Right kidney (tissue), 1 donor: ENCODE measurements around the gene ARL14EP.

Experiments
- DNase-seq: peaks from one replicate; pipeline ENCODE4 v3.0.0-alpha.2; 2016

The ARL14EP gene

DNA sequence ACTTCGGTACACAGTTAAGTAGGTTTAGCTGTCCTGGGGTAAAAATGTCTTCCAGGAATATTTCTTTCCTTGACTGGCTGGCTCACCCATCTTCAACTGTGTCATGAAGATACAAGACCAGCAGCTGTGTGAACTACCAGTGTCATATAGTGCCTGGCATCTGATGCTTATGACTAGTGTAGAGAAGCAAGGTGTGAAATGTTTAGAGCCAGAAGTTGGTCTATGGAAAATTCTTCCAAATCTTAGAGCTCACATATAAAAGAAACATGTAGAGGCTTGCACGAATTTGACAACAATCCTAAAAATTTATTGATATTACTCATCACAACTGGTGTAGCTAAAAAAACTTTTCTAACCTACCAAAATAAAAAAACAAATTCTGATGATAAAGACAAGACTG is 54.4 kb downstream of the ARL14EP start:
- no peak for DNase-seq

DNA sequence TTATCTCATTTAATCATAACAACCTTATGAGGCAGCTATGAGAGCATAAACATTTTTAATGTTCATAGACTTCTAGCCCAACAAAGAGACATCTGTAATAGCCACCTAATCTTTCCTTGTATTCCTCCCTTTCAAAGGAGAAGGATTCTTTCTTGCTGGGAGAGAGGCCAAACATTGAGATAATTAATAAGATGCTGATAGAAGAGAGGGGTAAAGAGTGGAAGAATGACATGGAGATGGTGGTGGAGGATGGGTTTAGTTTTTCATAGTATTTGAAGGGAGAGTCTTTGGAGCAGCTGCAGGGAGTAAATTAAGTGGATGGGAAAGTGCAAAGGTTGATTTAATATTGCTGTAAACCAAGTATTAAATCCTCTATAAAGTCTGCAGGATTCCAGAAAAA is 57.9 kb downstream of the ARL14EP start:
- no peak for DNase-seq

DNA sequence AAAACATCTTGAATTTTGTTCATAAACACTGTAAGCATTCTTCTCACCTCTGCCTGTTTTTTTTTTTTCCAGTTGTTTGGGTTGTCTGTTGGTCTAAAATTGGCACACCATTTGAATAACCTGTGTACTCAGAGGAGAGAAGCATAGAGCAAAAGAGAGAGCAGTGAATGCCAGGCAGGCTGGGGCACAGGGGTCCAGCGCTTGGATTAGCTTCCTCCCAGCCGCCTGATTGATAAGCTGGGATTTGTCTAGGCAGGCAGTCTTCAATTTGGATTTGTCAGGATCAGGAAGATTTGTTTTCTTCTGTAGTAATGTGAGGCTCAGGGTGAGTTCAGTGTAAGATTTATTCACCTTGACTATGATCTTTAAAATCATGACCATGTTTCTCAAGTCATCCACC is 59.0 kb downstream of the ARL14EP start:
- no peak for DNase-seq
